K562 (cell line): Measurements from ENCODE around the gene RAP1GAP2. TPM values are rescaled to one million over a fixed set of nuclear protein-coding genes. Genes with fewer than 3 reads are reported as not detected.

ENCODE experiments used
- ATAC-seq: fragments of 200-7000 bp; cut with Tn5 transposase; 3 replicates; pipeline ENCODE4 v1.9.1; 2020; ENCODE audit warnings: moderate library complexity
- BruUV-seq: library from RNA; stranded (reverse); fragments of 400-500 nt; replicated peaks from 2 replicates; lab custom pipeline; 2021; lab: Mats Ljungman, UMichigan
- CTCF ChIA-PET: fragments of 300-600 bp; formaldehyde crosslinking; extraction: SDS; loops from one replicate; lab custom pipeline; 2021; ENCODE audit warnings: low intra/inter-chr PET ratio; lab: Yijun Ruan, JAX
- POLR2A ChIA-PET: fragments of 300-600, 350-650 bp; sonication (Branson Sonifier 250); formaldehyde crosslinking; extraction: SDS; loops from one replicate; lab custom pipeline; 2021; ENCODE audit warnings: antibody characterized with exemption, inconsistent platforms; lab: Yijun Ruan, JAX
- DNase-seq, 4 experiments: peaks; one replicate each; pipeline versions ENCODE4 v3.0.0 to v3.0.0-alpha.2; 2011 to 2018; ENCODE audit warnings: low spot score in 3 of 4, mixed read lengths in 3 of 4; ENCODE audit errors: extremely low read depth in 1 of 4
- FAIRE-seq: peaks from 2 replicates; lab custom pipeline; 2011; peaks lifted over from hg19 to GRCh38; lab: Jason Lieb, UNC
- H2AFZ ChIP-seq: 2 replicates; pipeline ENCODE4 v1.6.0; 2011; ENCODE audit warnings: low read depth, low read length, control low read depth, inconsistent platforms
- H3K27ac ChIP-seq: fragments of 200-600 bp; 3 replicates; pipeline ENCODE4 v1.8.0; 2011; ENCODE audit warnings: low read depth, mild to moderate bottlenecking, control low read depth, inconsistent platforms, low read length, moderate library complexity, mixed read lengths; ENCODE audit errors: extremely low read depth
- H3K27me3 ChIP-seq, 2 experiments: fragments of 300-600 bp in 1 of 2; 2 replicates in 1 of 2; 3 replicates in 1 of 2; pipeline versions ENCODE4 v1.6.0 to v1.8.0; 2011; ENCODE audit warnings: inconsistent platforms in 2 of 2, low read length in 2 of 2, mild to moderate bottlenecking in 1 of 2, mixed read lengths in 1 of 2, moderate library complexity in 1 of 2; ENCODE audit not compliant: control insufficient read depth in 2 of 2, insufficient read depth in 2 of 2
- H3K36me3 ChIP-seq: fragments of 300-600 bp; 3 replicates; pipeline ENCODE4 v1.8.0; 2011; ENCODE audit warnings: mild to moderate bottlenecking, low read length, inconsistent platforms; ENCODE audit not compliant: control insufficient read depth, insufficient read depth
- H3K4me1 ChIP-seq, 2 experiments: fragments of 200-600 bp in 1 of 2; replicated peaks in 1 of 2; 2 replicates in 1 of 2; 3 replicates in 1 of 2; pipeline versions ENCODE4 v1.5.1 to v1.8.0; 2011; ENCODE audit warnings: inconsistent platforms in 2 of 2, low read length in 2 of 2, mild to moderate bottlenecking in 1 of 2, mixed read lengths in 1 of 2, moderate library complexity in 1 of 2; ENCODE audit not compliant: control insufficient read depth in 2 of 2, insufficient read depth in 2 of 2
- H3K4me2 ChIP-seq: 2 replicates; pipeline ENCODE4 v1.6.1; 2011; ENCODE audit warnings: low read length, control low read depth, inconsistent platforms, mixed read lengths; ENCODE audit not compliant: insufficient read depth
- H3K4me3 ChIP-seq: fragments of 200-600 bp; sonication (generic), shearing (Covaris generic); 2 replicates; pipeline ENCODE4 v1.5.1; 2016; ENCODE audit warnings: control low read depth, inconsistent platforms
- H3K79me2 ChIP-seq: fragments of 200-600 bp; 3 replicates; pipeline ENCODE4 v1.8.0; 2011; ENCODE audit warnings: low read length, inconsistent platforms; ENCODE audit not compliant: control insufficient read depth, insufficient read depth
- H3K9ac ChIP-seq, 2 experiments: 2 replicates each; pipeline versions ENCODE4 v1.6.0 to v1.6.1; 2011; ENCODE audit warnings: low read depth in 2 of 2, low read length in 2 of 2, control low read depth in 1 of 2, inconsistent platforms in 1 of 2, mild to moderate bottlenecking in 1 of 2, mixed read lengths in 1 of 2; ENCODE audit not compliant: insufficient read depth in 1 of 2
- H3K9me1 ChIP-seq: one replicate; pipeline ENCODE4 v1.6.0; 2011; ENCODE audit warnings: inconsistent platforms, mild to moderate bottlenecking, low read length, moderate library complexity; ENCODE audit not compliant: control insufficient read depth, insufficient read depth
- H3K9me3 ChIP-seq: replicated peaks from 2 replicates; pipeline ENCODE4 v1.5.1; 2011; ENCODE audit warnings: low read depth, low read length, inconsistent platforms; ENCODE audit not compliant: control insufficient read depth, insufficient read depth
- H4K20me1 ChIP-seq: replicated peaks from 2 replicates; pipeline ENCODE4 v1.6.1; 2011; ENCODE audit warnings: low read length, inconsistent platforms, mixed read lengths; ENCODE audit not compliant: control insufficient read depth, insufficient read depth
- NELFE ChIP-seq: IDR thresholded peaks from 2 replicates; pipeline ENCODE4 v1.6.1; 2011; ENCODE audit warnings: mild to moderate bottlenecking; ENCODE audit not compliant: insufficient read depth, insufficient read length
- RFX7 ChIP-seq: fragments of 250-450 bp; sonication (Bioruptor Pico); IDR thresholded peaks from 2 replicates; pipeline ENCODE4 v1.5.1; 2021; ENCODE audit warnings: mild to moderate bottlenecking
- SMAD3 ChIP-seq: fragments of 450-650 bp; formaldehyde crosslinking; conservative IDR thresholded peaks from 2 replicates; pipeline ENCODE4 v1.4.0; 2020; ENCODE audit warnings: mild to moderate bottlenecking
- TCF3 ChIP-seq: sonication (generic); formaldehyde crosslinking; IDR thresholded peaks from 2 replicates; pipeline ENCODE4 v1.4.0; 2020; ENCODE audit warnings: mild to moderate bottlenecking, missing genetic modification reagents
- XRCC5 ChIP-seq: fragments of 200-400 bp; formaldehyde crosslinking; IDR thresholded peaks from 2 replicates; pipeline ENCODE4 v1.6.1; 2017; ENCODE audit warnings: low read depth, mild to moderate bottlenecking, low read length
- ZBTB33 ChIP-seq: sonication (generic); formaldehyde crosslinking; IDR thresholded peaks from 2 replicates; pipeline ENCODE4 v1.8.1; 2023; ENCODE audit warnings: mild to moderate bottlenecking, missing genetic modification reagents
- ZNF184 ChIP-seq: sonication (generic); formaldehyde crosslinking; IDR thresholded peaks from 2 replicates; pipeline ENCODE4 v1.5.0; 2020; ENCODE audit warnings: missing genetic modification reagents
- ZNF79 ChIP-seq: fragments of 250-450 bp; sonication (Bioruptor Pico); IDR thresholded peaks from 2 replicates; pipeline ENCODE4 v1.4.0; 2020; ENCODE audit warnings: low read depth, mild to moderate bottlenecking, moderate library complexity
- WGBS: fragments of 100-300 bp; shearing (Covaris generic); methylation state at CpG from one replicate; pipeline ENCODE4 v1.1.6; 2016; ENCODE audit warnings: low coverage, mixed read lengths; ENCODE audit not compliant: insufficient coverage; ENCODE audit errors: missing lambda C conversion rate; 5-methylcytosine and 5-hydroxymethylcytosine counted together
- in situ Hi-C: fragments of 300-500 bp; cut with MboI; formaldehyde crosslinking; loops from 4 replicates; pipeline ENCODE4 v1.15.0; 2018; ENCODE audit warnings: inconsistent platforms, mixed read lengths
- intact Hi-C: fragments of 100-400 bp; cut with micrococcal nuclease; formaldehyde crosslinking; loops from 2 replicates; pipeline ENCODE4 v1.14.2; 2022
- polyA plus RNA-seq, 8 experiments: library from polyadenylated mRNA; depleted of rRNA in 4 of 8; stranded (reverse) in 5 of 8; unstranded in 3 of 8; fragments of >200 nt; fragmentation: Nextera tagmentation in 2 of 8; fragmentation: Illumina TruSeq in 1 of 8; extraction: Ambion mirVana in 2 of 8; extraction: Trizol in 1 of 8; gene quantifications; 2 replicates each; pipeline versions ENCODE4 v1.2.1 to v1.2.3, GENCODE V29; 2011 to 2014; ENCODE audit warnings: inconsistent platforms in 1 of 8, missing spikeins in 1 of 8
- total RNA-seq, 7 experiments: library from RNA; depleted of rRNA in 6 of 7; stranded (reverse); fragments of >200 nt in 6 of 7; fragmentation: Illumina TruSeq in 2 of 7; extraction: Trizol in 2 of 7; gene quantifications; 2 replicates each; pipeline versions ENCODE4 v1.2.1 to v1.2.3, GENCODE V29; 2011 to 2021; ENCODE audit warnings: low replicate concordance in 1 of 7

Gene RAP1GAP2
- total and polyA plus RNA-seq, 9 of the 15 experiments (the other 6 are each of a cell fraction or from before 2014, with no cell fraction given), result 0.01 to 1.3 (median 0.42) TPM; not detected in 1

- no peak for ATAC-seq
- in situ Hi-C loops, result no loop called here
- Histone ChIP-seq H3K9ac (no peak overlapping the region), H3K9me3 (no peaks in the 10 kb centered on the region), H3K79me2 (no peaks in the 10 kb centered on the region), H3K4me3 (no peak overlapping the region), H2AFZ (no peak overlapping the region), H4K20me1 (no peaks in the 10 kb centered on the region), H3K9me1 (no peaks in the 10 kb centered on the region), H3K27me3 (peaks cover 6 to 57% of the 10 kb centered on the region in 2 experiments; a peak in 4 of 5 replicates)
- DNase-seq, result no peak
- no peak for FAIRE-seq
- 0% methylated on average over 7 of the region's 8 CpGs for WGBS
- intact Hi-C loops, result no loop called here
- POLR2A ChIA-PET, result interaction anchor here (0.6 kb wide), 1 partner anchor 50 kb away, joined by 3 read pairs; no protein-coding TSS in a partner anchor
- TF ChIP-seq SMAD3 (CRISPR knock-in tag) (no peak), XRCC5 (no peak), ZNF184 (CRISPR knock-in tag) (no peak), ZBTB33 (CRISPR knock-in tag) (no peak), TCF3 (CRISPR knock-in tag) (no peak), RFX7 (no peak), NELFE (no peak), ZNF79 (no peak)
- TF ChIP-seq, all 486 proteins: peak for 0
- Histone ChIP-seq H3K4me1 (no peaks in the 10 kb centered on the region; a peak in 1 of 5 replicates), H3K4me2 (no peak overlapping the region), H3K36me3 (no peaks in the 10 kb centered on the region), H3K27ac (no peak overlapping the region)
- BruUV-seq, result no TSS peak
- CTCF ChIA-PET, result no interaction called here
Measured at GRCh38 chr17:2925011-2925410, 128.8 kb downstream of the RAP1GAP2 start.
